GM12891 (cell line): ENCODE measurements around the gene ZNF764.

Source experiments
- PAX5 ChIP-seq: IDR thresholded peaks from 2 replicates; pipeline ENCODE4 v1.6.1; 2011; ENCODE audit warnings: low read length, moderate library complexity, mild to moderate bottlenecking; ENCODE audit not compliant: insufficient read depth, severe bottlenecking
- POLR2A ChIP-seq: IDR thresholded peaks from 2 replicates; pipeline ENCODE4 v1.6.1; 2011; ENCODE audit warnings: low read depth, low read length, control low read depth
- POLR2AphosphoS5 ChIP-seq: IDR thresholded peaks from 2 replicates; pipeline ENCODE4 v1.6.1; 2011; ENCODE audit warnings: low read depth, low read length, control low read depth
- POU2F2 ChIP-seq: IDR thresholded peaks from 2 replicates; pipeline ENCODE4 v1.6.1; 2011; ENCODE audit warnings: low read depth, mild to moderate bottlenecking, control low read depth, low read length, moderate library complexity
- SPI1 ChIP-seq: IDR thresholded peaks from 2 replicates; pipeline ENCODE4 v1.6.1; 2011; ENCODE audit warnings: low read depth, low read length, control low read depth
- TAF1 ChIP-seq: IDR thresholded peaks from 2 replicates; pipeline ENCODE4 v1.6.1; 2011; ENCODE audit warnings: low read depth, low read length, control low read depth

- TF ChIP-seq POLR2A, result no peak
- no peak for TF ChIP-seq POLR2AphosphoS5
- TF ChIP-seq POU2F2, result no peak
- no peak for TF ChIP-seq TAF1
- TF ChIP-seq SPI1, result no peak
- no peak for TF ChIP-seq PAX5
These were observed 2.7 kb downstream of the ZNF764 start for GRCh38 chr16:30555315-30556124.
